GM11168 (cell line): ENCODE measurements around the gene EXD2.
"Not testable (repeated sequence)": the region's sequence is repeated elsewhere in the genome, so short reads cannot be mapped to it uniquely, and the experiment has no call there.

ENCODE experiments used
- in situ Hi-C: fragments of 300-500 bp; cut with MboI; formaldehyde crosslinking; loops from one replicate; pipeline ENCODE4 v1.12.0; 2022; ENCODE audit warnings: low sequenced_read_pairs; ENCODE audit not compliant: unreplicated experiment

The EXD2 gene

DNA sequence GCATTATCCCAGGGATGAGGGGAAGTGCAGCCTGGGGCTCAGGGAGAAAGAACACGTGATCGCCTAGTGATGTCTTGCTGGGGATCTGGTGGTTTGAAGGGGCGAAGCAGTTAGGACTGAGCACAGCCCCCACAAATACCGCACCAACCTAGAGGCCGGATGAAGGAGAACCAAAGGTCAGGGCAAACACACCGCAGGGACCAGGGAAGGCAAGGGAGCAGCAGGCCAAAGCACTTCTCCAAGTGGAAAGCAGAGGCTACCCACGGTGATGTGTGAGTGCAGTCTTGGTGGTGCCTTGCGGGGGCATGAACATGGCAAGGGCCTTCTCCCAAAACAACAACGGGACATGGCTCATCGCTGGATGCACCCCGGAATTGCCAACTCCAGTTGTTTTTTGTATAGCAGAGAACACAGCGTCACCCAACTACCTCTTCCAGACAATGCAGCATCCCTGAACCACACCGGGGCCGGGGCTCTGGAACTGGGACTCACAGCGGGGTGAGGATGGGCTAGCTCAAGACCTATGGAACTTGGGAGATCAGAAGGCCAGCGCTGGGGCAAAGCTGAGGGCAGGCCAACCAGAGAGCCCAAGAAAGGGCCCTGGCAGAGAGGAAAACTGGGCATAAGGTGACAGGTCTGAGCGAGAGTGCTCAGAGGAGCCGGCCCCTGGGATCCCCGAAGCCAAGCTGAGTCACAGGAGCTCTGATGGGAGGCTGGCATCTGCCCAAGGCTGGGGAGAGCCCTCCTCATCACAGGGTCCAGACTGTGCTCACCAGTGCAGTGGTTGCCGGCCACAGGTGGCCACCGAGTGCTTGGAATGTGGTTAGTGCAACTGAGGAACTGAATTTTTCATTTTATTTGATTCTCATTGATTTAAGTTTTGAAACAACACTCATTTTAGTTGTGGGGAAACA, 79.8 kb downstream of the EXD2 start:
- in situ Hi-C loops, result no loop called here

DNA sequence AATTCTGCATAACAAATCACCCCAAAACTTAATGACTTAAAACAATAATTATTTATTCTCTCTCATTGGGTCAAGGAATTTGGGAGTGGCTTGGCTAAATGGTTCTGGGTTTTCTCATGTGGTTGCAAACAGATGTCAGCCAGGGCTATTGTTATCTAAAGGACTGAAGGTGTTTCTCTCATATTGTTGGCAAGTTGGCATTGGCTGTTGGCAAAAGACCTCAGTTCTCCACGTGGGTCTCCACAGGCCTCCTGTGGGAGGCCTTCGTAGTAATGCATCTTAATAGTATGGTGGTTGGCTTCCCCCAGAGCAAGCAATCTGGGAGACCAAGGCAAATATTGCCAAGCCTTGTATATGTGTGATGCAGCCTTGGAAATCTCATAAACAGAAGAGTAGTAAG, 83.0 kb downstream of the EXD2 start:
- in situ Hi-C loops, result no loop called here

DNA sequence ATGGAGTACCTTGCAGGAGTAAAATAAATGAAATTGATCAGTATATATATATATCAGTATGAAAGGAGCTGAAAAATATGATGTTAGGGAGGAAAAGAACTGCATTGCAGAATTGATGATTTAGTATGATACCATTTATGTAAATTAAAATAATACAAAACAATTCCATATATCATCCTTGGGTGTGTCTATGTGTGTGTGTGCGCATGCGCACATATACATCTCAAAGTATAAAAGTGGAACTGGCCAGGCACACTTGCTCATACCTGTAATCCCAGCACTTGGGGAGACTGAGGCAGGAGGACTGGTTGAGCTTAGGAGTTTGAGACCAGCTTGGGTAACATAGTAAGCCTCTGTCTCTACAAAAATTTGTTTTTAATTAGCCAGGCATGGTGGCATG, 84.0 kb downstream of the EXD2 start:
- in situ Hi-C loops, result no loop called here

DNA sequence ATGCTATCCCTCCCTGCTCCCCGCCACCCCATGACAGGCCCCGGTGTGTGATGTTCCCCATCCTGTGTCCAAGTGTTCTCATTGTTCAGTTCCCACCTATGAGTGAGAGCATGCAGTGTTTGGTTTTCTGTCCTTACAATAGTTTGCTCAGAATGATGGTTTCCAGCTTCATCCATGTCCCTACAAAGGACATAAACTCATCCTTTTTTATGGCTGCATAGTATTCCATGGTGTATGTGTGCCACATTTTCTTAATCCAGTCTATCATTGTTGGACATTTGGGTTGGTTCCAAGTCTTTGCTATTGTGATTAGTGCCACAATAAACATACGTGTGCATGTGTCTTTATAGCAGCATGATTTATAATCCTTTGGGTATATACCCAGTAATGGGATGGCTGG, 86.1 kb downstream of the EXD2 start:
- in situ Hi-C loops, result not testable (repeated sequence)

DNA sequence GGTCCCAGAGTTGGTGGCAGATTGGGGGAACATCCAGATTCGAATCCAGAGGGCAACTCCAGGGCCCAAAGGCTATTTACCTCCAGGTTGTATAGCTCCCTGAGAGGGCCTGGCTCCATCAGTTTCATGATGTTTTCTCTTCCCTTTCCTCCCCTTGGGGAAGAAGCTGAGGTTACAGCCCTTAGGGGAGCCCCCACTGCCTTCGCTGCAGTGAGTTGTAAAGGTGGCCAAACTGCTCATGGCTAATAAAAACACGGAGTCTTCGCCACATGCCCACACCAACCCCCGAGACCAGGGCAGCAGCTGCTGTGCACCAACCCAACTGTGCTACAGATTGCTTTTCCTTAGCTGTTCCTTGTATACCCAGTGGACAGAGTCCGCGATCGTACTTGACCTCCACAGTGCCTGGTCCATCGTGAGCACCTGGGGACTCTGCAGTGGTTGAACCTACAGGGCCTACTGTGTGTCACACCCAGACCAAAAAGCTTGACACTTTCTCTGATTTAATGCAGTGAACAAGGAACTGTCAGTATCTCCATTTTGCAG, 89.5 kb downstream of the EXD2 start:
- in situ Hi-C loops, result no loop called here

DNA sequence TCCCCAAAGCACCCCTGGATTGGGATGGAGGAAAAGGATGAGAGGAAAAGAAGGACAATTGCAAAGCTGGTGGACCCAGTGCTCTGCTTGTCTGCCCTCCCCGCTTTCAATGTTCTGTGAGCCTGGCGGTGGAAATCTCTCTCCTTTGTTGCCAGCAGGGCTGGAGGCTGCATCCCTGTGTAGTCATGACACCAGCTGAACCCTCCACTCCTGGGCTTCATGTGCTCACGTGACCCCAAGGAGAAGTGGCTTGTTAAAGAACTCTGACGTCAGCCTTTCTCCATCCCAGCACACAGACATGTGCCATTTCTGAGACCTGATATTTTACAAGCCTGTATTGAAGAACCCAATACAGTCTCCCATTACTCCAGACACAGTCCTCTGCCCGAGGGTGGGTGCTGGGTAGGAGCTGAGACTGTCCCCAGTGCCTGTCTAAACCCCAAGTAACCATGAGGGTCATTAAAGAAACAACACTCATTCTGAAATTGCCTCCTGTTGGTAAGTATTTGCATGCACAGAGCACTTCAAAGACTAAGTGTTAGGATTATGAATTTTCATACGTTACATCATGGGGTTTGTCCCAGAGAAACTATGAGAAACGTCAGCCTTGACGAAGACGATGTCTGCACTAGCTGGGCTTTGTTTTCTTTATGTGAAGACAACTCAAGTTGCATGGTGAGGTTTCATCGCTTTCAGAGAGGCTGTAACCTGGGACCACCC, 90.3 kb downstream of the EXD2 start:
- in situ Hi-C loops, result no loop called here

DNA sequence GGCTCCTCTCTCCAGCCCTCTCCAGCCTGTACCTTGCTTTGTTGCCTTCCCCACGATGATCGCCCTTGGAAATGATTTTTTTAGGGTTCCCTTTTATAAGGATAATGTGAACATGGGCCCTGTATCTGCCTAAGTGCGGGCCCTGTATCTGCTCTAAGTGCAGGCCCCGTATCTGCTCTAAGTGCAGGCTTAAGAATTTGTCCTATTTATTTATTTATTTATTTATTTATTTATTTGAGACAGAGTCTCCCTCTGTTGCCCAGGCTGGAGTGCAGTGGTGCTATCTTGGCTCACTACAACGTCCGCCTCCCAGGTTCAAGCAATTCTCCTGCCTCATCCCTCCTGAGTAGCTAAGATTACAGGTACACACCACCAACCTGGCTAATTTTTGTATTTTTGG, 91.2 kb downstream of the EXD2 start:
- in situ Hi-C loops, result no loop called here

DNA sequence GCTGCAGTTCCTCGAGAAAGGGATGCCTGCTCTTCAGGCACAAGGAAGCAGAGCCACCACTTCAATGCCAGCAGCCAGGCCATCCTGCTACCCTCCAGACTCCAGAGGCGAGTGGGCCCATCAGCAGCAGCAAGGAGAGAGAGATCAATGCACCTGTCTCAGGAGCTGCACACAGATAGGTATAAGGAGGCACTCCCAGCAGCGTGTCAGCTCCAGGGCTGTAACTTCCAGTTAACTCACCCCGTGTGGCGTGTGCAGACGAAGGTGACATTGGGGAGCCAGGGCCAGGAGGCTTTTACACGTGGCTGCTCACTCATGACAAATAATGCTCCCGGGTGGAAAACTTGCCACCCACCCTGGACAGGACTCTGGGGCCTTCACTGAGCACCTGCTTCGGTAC, 92.9 kb downstream of the EXD2 start:
- in situ Hi-C loops, result no loop called here

DNA sequence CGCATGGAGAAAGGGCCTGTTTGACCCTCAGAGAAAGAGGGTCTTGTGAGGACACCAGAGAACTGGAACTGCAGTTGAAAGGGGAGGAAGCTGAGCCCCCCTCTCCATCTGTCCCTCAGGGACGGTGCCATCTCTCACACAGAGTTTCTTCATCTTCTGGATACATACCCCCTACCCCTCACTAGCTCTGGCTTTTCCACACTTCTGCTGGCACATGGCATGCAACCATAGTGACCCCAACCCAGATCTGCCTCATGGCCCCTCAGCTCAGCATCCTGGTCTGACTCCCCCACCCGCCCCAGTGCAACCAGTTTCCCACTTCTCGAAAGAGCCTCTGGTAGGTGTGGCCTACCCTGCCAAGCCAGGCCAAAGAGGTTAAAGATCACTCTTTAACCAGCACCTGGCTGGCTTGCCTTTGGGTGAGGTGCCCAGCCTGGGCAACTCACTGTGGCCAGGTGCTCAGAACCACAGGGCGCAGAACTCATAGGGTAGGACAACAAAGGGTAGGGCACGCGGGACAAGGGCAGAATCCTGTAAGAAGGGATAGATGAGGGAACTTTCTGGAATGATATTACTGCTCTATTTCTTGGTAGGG, 94.5 kb downstream of the EXD2 start:
- in situ Hi-C loops, result no loop called here

DNA sequence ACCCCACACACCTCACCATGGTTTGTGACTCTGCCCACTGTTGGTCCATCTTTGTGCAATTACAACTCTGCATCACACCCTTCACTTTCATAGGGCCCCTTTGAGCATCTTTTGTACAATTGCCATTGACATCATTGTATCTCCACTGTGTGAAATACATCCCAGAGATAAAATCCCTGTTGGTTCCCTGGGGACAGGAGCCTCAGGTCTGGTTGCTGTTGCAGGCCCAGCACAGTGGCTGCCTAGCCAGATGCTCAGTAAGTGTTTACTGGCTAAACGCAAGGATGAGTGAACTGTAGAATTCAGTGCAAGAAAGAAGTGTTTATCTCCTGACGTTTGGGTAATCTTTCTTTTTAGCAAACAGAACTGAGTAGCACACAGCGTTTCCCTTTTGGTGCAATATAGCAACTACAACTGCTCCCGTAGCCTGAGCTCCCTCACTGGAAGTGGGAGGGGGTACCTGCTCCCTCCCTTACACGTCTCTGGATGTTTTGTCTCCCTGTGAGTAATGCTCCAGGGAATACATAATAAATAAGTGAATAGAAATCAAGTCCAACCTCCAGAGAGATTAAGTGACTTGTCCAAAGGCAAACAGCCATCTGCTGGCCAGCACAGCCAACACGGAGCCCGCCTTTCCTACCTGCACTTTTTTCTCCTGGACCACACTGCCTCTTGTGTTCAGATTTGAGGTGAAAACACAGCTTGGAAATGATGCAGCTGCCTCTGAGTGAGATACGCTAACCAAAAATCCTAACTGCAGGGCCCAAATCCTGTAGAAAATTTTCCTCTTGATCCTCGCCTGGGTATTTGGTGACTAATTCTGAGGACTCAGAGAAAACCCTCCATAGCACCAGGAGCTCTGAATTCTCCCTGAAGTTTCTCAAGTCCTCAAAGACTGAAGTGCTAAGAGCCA, 96.1 kb downstream of the EXD2 start:
- in situ Hi-C loops, result no loop called here

DNA sequence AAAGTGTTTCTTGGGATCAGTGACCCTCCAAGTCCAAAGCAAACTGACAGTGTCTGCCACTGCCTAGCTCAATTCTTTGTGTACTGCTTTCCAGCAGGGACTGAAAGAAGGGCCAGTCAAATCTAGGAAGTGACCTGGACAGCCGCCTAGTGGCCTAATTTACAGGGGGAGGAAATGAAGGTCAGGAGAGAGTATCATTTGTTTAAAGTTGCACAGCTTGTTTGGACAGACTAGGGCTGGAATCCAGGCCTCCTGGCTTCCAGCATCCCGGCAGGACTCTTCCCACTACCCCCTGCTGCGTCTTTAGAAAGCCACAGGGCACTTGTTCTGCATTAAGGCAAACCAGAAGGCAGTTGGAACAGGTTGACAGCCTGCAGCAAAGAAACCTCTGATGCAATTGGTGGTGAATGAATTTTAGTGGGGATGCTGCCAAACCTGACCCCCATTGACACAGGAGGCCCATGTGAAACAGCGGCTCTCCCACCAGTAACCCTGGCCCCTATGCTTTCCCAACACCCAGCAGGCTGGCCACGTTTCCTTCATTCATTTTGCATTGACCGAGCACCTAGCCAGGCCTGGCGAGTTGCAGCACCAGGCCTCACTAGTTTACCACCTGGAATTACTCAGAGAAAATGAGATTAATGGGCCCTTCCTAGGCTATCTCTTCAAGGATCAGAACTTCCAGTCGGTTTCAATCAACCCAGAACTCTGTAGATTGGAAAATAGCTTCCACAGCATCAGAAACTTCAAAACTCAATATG, 96.9 kb downstream of the EXD2 start:
- in situ Hi-C loops, result no loop called here

DNA sequence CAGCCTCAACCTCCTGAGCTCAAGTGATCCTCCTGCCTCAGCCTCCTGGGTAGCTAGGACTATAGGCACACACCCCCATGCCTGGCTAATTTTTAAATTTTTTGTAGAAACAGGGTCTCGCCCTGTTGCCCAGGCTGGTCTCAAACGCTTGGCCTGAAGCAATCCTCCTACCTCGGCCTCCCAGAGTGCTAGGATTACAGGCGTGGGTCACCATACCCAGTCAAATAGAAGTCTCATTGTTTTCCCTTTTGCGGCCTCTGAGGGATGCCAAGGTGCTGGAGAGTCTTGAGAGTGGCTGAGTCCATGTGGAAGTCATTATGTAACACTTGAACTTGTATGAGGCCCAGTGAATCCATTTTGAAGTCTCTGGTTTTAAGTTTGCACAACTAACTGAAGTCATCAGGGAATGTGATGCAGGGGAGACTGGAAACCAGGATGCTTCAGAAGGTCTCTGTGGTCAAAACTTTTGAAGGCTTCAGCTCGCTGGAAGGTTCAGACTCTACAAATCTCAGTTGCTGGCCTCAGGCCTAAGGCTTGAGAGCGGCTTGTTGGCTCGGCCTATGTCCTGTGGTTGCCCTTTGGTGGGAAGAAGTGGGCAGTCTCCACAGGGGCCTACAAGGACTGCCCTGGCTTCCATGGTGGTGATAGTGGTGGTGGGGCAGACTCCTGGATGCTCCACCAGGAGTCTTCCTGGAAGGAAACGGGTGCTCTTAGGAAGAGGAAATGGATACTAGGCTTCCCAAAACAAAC, 97.8 kb downstream of the EXD2 start:
- in situ Hi-C loops, result no loop called here

DNA sequence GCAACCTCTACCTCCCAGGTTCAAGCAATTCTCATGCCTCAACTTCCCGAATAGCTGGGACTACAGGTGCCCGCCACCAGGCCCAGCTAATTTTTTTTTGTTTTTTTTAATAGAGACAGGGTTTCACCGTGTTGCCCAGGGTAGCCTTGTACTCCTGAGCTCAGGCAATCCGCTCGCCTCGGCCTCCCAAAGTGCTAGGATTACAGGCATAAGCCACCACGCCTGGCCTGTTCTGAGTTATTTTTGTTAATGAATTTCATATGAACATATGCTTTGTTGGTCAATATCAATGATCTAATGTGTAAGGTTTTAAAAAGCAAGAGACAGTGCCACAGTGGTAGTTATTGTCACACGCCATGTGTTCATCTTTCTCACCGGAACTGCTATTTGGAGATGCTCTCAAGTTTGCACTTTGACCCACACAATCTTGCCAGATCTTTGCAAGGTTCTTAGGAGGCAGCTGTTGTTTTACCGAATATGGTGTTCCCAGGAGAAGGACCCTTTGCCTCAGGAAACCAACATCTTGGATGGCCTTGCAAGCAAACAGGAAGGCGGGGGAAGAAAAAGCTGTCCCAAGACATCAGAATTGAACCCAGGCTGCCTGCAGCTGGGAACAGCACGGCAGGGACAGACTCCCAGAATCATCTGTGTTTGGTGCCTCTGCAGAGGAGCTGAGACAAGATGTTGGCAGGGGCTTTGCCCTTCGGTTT, 98.7 kb downstream of the EXD2 start:
- in situ Hi-C loops, result no loop called here

DNA sequence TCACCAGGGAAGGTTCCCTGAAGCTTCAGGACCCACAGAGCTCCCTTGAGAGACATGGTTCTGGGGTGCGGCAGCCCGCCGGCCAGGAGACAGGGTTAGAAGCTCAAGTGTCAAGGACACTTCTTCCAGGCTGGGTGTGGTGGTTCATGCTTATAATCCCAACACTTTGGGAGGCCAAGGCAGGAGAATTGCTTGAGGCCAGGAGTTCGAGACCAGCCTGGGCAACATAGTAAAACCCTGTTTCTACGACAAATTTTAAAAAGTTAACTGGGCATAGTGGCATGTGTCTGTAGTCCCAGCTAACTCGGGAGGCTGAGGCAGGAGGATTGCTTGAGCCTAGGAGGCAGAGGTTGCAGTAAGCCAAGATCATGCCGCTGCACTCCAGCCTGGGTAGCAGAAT, 99.6 kb downstream of the EXD2 start:
- in situ Hi-C loops, result not testable (repeated sequence)

DNA sequence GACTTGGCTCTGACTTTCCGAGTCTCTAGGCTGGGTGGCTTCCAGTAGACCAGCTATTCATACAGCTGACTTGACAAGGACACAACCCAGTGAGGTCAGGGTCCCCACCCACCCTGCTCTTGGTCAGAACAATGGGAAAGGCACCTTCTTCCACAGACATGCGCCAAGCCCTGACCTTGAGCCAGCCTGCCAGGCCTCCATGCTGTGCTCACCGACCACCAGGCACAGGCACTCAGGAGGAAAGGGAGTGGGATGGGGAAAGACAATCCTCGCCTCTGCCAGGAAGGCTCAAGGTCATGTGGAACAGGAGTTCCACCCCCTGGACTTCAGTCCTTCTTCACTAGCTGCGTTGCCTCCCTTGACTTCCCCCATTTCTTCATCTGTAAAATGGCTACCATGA, 100.1 kb downstream of the EXD2 start:
- in situ Hi-C loops, result no loop called here

DNA sequence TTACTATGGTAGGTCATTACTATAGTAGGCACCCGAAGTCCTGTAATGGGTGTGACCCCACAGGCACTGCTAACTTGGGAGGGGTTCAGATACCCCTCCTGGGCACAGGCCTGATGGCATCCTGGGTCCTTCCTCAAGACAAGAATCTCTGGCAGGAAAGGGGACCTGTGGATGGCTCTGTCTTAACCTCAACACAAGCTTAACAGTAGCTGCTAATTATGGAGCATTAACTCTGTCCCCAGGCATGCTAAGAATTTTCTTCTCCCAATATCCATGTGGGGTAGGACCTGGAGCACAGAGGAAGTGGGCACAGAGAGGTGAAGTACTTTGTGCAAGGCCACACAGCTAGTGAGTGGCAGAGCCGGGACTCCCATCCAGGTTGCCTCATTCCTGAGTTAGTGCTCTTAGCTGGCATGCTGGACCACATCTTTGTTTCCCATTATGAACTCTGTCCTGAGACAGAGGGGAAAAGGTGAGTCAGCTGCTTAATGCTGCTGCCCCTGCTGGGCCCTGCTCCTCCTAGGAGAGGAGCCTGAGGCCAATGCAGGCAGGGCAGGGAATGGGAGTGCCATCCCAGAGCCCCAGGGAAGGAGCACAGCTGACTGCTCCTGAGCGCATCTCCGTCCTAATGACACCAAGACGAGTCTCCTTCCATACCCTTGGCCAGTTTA, 100.7 kb downstream of the EXD2 start:
- in situ Hi-C loops, result no loop called here
